ENCODE data around the gene KRTAP6-3.
A peak's percentile ranks its signal among the peaks of the same experiment; 100 is the strongest.

KRTAP6-3 gene, protein sequence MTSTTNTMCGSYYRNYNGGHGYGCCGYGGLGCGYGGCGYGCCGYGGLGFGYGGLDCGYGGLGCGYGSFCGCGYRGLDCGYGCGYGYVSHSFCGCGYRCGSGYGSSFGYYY

DNA sequence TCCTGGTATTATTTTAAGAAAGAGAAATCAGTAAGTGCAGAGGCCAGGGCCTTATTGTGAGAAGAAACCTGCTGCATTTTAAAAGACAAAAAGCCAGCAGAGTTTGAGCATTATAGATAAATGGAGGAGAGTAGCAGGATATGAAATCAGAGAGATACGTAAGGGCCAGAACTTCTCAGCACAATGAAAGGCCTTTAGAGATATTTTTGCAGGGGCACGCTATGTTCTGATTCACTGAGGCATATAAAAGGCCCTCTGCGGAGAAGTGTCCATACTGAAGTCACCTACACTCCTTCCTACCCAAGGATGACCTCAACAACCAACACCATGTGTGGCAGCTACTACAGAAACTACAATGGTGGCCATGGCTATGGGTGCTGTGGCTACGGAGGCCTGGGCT, at the start of gene KRTAP6-3:
Gene KRTAP6-3, plus strand, starts transcription at position 301 of the 400 bp plus-strand sequence. Its CDS starts 6 bp downstream, at position 307.
- DNase-seq (ENCODE audit: low spot score), result no peak

DNA sequence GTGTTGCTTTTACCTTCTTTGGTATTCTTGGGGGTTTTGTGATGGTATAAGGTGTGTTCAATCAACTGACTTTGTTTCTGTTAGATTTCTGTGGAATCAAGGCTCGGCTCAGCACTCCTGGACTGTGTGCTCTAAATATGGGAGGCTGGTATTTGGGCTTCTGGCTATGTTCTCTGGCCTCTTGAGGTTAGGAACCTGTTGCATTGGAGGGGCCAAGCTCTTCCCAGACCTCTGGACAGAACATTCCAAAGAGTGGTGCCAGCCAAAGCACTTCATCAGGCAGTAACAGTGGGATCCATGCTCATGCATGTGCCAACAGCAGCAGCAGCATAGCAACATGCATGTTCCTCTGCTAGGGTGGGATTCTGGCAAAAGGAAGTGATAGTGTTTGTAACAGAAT, 39.5 kb upstream of the KRTAP6-3 start:
- no peak for DNase-seq (ENCODE audit: low spot score)

DNA sequence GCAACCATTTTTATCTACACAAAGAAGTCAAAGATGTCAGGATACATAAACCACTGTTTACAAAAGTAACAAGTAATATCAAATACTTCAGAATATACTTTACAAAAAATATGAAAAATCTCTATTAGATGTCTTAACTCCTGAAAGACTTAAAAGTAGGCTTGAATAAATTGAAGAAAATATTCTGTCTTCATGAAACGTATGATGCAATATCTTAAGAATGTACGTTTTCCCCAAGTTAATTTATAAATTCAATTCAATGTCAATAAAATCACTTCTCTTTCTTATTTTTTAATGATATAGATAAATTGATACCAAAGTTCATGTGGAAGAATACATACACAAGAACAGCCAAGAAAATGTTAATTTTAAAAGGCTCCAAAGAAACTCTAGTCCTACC, 37.1 kb upstream of the KRTAP6-3 start:
- no peak for DNase-seq (ENCODE audit: low spot score)

DNA sequence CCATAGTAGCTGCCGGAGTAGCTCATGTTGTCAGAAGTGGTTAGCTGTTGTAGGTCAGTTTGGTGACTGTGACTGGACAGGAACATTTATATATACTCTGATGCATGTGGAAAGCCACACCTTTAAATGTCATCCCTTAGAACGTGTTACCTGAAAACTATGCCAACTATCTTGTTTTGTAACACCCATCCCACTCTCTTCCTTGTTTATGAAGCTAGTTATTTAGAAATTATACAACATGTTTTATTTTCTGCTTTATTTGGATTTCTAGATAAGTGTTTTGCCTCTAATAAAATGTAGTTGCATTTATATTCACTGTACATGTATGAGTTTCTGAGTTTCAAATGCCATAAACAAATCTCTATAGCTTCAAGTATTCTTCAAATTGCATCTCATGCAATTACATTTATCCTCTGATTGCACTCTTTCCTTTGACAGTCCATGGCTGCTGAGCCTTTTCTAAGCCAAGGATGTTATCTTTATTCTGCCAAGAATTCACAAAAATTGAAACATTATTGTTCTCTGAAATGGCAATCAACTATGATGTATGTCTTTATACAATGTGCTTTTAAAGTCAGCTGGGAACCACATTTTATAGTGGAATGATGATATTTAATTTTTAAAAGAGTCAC, 30.9 kb upstream of the KRTAP6-3 start, which contains the start of gene KRTAP19-7:
Gene KRTAP19-7, minus strand, starts transcription at position 51 of the 632 bp plus-strand sequence. Its CDS starts 25 bp downstream, at position 26.
- no peak for DNase-seq (ENCODE audit: low spot score)

DNA sequence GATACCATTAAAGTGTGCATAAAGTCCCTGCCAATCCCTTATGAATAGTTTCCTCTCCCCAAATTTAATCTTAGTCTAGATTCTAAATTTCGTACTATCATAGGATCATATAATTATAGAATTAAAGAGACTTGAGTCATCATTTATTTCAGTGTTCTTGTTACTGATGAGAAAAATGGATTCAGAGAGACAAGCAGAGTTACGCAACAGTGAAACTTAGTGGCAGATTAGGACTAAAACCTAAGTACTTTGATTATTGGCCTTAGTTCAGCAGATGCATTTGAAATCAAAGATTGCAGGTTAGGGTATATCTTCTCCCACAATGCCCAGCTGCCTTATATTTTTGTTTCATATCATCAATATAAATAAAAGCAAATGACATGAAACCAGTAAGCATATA, 30.3 kb upstream of the KRTAP6-3 start:
- no peak for DNase-seq (ENCODE audit: low spot score)

DNA sequence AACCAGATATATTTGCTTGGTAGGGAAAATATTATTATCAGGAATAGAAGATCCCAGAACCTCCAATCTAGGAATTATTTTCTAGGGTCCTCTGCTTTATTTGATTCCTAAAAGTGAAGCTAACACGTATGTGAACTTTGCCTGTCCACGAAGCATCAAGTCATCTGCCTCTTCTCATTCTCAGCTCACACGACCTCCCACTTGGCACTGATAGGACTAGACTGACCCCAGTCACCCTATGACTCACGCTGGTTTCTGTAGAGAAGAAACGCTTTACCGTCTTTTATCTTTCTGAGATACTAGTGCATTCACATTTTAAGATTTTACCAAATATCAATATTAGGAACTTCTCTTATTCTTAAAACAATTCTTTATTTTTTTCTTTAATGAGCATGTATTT, 29.2 kb upstream of the KRTAP6-3 start:
- DNase-seq (ENCODE audit: low spot score), result no peak

DNA sequence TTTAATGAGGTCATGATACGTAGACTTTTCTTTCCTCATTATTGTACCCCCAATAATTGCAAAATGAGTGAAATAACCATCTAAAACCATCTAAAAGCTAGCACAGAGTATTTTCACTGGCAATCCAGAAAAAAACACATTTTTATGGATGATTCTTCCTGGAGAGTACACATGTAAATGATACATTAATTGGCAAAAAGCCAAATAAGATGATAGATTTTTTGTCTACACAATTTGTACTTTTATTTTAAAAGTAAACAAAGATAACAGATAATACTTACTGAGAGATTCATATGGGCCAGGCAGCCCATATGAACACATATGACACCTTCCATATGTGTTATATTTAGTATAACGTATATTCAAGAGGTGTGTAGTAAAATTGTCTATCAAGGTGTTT, 28.6 kb upstream of the KRTAP6-3 start:
- DNase-seq (ENCODE audit: low spot score), result no peak

DNA sequence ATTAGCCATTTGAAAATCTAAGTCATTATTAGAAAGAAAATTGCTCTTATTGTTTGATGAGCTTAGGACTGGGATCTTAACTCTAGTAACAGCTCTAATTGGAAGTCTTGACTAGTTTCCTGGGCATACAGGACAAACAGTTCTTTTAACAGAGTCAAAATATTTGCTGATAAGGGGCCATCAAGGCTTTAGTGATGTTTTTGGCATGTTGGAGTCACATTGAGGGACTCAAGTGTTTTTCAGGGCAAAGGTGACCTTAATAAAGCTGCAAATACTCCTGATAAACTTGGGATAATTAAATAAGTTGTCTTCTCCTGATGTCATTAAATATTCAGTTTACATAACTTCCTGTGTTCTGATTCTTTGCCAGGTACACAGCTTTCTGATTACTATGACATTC, 24.6 kb upstream of the KRTAP6-3 start:
- no peak for DNase-seq (ENCODE audit: low spot score)

DNA sequence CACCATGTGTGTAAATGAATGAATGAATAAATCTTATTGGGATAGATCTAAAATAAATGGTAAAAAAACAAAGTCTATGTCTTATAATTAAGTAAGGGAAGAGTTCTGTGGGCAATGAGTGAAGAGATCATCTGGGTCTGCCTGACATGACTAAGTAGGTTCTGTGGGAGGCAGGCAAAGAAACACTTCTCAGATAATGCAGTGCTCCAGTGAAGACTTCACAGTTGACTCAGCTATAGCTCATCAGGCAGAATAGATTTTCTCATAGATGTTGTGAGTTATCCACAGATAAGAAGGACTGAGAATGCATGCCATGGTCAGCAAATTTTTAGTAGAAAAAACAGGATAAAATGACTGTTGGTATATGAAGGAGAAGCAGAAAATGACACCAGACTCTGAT, 14.5 kb upstream of the KRTAP6-3 start:
- peak; percentile 8 for DNase-seq (ENCODE audit: low spot score)

DNA sequence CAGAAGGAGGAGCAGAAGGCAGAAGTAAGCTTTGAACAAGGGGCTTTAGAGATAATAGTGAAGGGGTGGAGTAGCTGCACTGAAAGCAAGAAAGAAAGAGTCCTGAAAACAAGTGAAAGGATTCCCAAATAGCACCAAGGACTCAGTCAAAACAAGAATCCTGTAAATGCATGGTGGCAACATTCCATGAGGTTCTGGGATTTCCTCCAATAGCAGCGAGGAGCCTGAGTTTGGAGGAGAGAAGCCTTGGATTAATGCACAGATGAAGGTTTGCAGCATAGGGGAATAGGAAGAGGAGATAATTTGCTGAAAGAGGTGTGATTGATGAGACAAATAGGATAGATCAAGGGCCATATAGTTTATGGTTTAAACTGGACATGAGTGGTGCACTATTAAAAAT, 12.9 kb upstream of the KRTAP6-3 start:
- no peak for DNase-seq (ENCODE audit: low spot score)

DNA sequence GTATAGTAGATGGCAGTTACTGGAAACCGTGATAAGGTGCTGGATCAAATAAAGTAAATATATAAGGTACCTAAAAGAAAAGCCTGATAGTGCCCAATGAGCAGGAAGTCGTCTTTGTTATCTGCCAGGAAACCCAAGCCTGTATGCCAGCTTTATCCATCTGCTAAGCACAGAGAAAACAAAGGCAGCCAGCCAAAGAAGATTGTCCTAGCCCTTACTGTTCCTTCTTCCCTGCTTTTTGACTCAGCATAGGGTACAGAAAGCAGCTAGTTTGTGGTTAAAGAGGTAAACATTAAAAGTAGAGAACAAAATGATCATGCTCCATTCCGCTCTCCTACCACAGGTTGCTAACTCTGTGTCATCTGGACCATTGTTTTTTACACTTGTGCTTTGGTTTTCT, 12.1 kb upstream of the KRTAP6-3 start:
- DNase-seq (ENCODE audit: low spot score), result no peak

DNA sequence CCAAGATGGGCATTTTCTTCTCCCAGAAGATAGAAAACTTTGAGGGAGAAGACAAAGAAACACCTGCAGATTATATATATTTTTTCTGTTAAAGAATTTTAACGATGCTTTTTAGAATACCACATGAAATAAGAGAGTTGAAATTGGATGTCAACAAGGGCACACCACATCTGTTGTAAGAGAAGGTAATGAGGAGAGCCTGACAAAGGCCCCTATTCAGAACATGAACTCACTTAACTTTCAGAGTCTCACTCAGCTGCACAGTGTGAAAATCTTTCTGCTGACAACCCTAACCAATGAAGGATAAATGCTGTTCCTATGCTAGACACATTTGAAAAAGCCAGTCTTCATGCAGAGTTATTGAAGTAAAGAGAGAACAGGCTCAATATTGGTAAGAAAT, 9.4 kb upstream of the KRTAP6-3 start:
- no peak for DNase-seq (ENCODE audit: low spot score)

DNA sequence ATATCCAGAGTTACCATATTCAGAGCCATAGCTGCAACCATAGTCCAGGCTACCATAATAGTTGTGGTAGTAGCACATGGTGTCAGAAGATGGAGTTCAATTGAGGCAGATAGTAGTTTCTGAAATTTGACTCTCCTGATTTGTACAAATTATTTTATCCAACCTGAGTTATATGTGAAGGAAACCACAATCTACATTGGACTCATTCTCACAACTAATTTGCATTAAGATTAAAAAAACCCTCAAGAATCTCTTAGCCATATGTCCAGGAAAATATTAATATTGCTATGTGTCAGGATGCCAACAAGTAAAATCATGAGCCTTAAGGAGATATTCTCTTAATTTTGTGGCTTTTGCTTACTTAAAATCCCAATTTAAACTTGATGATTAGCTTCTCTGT, 1.9 kb upstream of the KRTAP6-3 start, which contains the start of gene KRTAP22-2:
Gene KRTAP22-2, minus strand, starts transcription at position 101 of the 400 bp plus-strand sequence.
- DNase-seq (ENCODE audit: low spot score), result no peak

DNA sequence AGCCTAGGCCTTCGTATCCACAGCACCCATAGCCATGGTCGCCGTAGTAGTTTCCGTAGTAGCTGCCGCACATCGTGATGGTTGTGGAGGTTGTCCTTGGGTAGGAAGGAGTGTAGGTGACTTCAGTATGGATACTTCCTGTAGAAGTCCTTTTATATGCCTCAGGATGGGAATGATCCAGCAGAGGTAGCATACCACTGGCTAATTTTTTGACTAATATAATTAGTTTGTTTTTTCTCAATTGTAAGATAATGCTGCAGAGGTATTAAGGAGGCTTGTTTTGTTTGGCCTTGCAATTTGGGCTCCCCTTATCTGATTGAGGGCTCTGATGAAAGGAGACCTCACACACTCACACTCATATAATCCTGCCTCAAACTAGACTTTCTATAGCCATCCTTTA, 6.6 kb downstream of the KRTAP6-3 start, which contains the start of gene KRTAP6-2:
Gene KRTAP6-2, minus strand, starts transcription at position 101 of the 400 bp plus-strand sequence. Its CDS starts 28 bp downstream, at position 73.
- no peak for DNase-seq (ENCODE audit: low spot score)

DNA sequence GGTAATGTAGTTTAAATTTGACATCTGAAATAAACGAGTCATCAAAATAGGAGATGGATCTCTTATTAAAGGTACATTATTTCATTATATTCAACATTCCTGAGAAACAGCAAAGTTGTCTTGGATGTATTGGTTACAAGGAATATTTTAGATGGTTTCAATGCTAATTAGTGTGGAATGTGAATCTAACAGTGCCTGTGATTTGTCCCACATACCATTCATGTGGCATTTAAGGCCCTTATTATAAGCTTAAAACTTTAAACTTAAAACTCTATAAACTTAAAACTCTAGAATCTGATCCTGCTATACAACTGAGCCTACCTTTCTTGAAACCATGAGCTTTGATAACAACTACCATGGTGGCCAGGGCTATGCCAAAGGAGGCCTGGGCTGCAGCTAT, 8.5 kb downstream of the KRTAP6-3 start, which contains the start of gene KRTAP22-1:
Gene KRTAP22-1, plus strand, starts transcription at position 301 of the 400 bp plus-strand sequence.
- DNase-seq (ENCODE audit: low spot score), result no peak

DNA sequence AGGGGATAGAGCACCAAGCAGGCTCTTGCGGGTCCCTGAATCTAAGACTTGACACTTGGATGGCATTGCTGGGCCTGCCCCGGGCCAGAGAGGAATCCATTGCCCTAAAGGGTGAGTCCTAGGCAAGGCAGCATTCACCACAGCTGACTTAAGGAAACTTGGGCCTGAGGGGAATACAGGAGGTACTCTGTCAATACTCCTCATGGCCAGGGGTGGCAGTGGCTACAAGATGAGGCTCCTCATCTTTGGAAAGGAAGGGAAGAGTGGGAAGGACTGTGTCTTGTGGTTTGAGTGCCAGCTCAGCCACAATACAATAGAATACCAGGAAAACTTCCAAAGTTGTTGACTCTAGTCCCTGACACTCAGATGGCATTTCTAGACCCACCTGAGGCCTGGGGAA, 13.7 kb downstream of the KRTAP6-3 start:
- peak; percentile 1 for DNase-seq (ENCODE audit: low spot score)

DNA sequence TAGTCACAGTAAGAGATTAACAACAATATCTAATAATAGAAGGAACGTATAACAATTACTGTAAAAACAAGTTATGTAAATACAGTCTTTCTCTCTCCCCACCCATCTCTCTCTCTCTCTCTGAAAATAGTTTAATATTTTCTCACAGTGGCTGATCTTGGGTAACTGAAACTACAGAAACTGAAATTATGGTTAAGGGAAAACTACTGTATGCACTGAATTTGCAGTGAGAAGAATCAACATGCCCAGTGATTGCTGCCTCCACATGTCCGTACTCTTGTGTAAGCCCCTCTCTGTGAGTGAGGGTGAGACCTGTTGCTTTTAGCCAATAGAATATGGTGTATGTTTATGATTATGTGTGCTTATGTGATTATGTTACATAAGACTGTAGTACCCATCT, 19.9 kb downstream of the KRTAP6-3 start:
- no peak for DNase-seq (ENCODE audit: low spot score)

DNA sequence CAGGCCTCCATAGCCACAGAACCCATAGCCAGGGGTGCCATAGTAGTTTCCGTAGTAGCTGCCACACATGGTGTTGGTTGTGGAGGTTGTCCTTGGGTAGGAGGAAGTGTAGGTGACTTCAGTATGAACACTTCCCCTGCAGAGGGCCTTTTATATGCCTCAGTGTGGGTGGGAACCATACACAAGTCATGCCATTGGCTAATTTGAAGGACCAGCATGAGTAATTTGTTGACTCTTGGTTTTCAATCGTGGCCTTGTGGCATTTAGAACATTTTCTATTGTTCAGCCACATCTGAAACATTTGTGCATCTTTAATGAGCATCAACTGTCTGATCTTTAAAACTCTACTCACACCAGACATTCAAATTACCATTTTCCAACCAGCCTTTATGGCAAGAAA, 21.6 kb downstream of the KRTAP6-3 start, which contains the start of gene KRTAP6-1:
Gene KRTAP6-1, minus strand, starts transcription at position 95 of the 400 bp plus-strand sequence. Its CDS starts 26 bp downstream, at position 69.
- DNase-seq (ENCODE audit: low spot score), result no peak

DNA sequence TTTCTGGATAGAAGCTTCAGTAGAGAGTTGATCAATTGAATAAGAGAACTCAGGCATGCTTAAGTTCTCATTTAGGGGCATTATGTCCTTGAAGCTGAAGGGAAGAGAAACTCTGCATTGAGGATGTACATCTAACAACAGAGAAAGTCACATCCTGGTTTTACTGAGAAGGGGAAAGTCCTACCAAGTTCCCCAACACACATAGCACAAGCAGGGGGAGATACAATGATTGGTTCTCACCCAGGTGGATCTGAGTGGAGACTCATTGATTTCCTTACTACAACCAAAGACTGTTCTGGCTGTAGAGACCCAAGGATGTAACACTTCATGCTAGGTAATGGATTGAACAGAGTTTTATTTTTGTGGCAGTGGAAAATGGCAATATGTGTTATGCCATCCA, 23.0 kb downstream of the KRTAP6-3 start:
- no peak for DNase-seq (ENCODE audit: low spot score)

DNA sequence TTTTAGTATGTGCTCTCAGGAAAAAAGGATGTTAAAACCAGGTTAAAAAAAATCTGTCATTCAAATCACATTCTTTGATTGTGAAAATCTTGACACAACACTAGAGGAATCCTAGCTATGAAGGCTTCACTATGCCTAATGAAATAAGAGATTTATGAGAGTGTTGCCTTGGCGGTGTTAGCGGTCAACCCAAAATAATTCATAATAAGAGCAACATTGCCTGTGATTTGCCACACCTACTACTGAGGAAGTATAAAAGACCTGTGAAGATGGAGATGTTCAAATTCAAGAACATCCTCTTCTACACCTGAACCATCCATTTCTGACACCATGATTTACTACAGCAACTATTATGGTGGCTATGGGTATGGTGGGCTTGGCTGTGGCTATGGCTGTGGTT, 23.9 kb downstream of the KRTAP6-3 start, which contains the start of gene KRTAP20-1:
Gene KRTAP20-1, plus strand, starts transcription at position 301 of the 400 bp plus-strand sequence. Its CDS starts 30 bp downstream, at position 331.
- DNase-seq (ENCODE audit: low spot score), result no peak

DNA sequence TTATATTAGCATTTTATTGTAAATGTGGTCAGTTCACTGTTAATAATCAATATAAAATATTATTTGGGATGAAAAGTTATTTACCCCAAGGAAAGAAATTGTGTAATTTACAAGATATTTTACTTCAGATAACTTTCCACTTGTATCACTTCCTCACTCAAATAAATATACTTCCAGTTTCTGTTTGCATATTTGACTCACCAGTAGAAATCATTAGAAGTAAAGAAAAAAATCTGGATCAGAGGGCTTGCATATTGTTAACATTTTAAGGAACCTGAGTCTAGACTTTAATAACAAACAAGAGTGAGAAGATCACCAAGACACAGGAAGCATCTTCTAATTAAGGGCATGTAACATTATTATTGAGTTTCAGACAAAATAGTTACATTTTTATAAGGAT, 27.8 kb downstream of the KRTAP6-3 start:
- DNase-seq (ENCODE audit: low spot score), result no peak

DNA sequence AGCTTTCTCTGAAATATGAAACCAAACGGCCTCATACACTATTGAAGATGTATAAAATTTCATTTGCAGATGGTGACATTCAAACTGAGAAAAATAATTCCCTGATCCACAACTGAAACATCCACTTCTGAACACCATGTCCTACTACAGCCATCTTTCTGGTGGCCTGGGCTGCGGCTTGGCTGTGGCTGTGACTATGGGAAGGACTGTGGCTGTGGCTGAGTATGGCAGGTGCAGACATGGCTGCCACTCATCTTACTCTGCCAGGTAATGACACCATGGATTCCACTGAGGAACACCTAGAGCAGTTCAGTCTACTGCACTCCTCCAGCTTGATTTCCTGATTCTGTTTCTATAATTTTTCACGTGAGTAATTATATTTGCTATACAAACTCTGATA, 28.3 kb downstream of the KRTAP6-3 start, which contains the start of gene KRTAP20-4:
Gene KRTAP20-4, plus strand, starts transcription at position 106 of the 400 bp plus-strand sequence.
- no peak for DNase-seq (ENCODE audit: low spot score)

DNA sequence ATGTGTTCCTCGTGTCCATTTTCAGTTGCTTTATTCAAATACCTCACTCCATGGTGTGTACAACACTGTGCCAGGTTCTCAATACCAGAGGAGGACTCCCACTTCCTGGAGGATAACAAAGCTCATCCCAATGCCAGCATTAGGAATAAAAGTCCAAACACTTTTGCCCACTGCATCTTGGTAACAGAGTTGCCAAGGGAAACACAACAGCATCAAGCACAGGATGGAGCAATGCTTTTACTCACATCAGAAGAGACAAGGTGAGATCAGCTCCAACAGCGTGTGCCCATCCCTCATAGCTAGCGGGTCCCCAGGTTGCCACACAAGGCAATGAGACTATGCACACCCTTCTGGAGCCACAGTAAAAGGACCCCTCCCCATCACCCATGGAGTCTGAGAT, 31.1 kb downstream of the KRTAP6-3 start:
- no peak for DNase-seq (ENCODE audit: low spot score)
